ENCODE results near the gene PARP14.

GRCh38 chr3:122739172-122739571 is 58.5 kb downstream of the PARP14 start:
- TF ChIP-seq CTCF (IDR thresholded peaks at IDR 0.05) (no peak), POLR2A (IDR thresholded peaks at IDR 0.05) (no peak)

Data from Peyer's patch (tissue), 4 donors.